ENCODE results near the gene CEPT1.

CEPT1 gene

GRCh38 chr1:111174070-111174469 lies 34.0 kb downstream of the CEPT1 start:
- no peak for ATAC-seq (ENCODE audit: low read depth)

GRCh38 chr1:111175349-111175748 lies 35.3 kb downstream of the CEPT1 start:
- H3K27ac ChIP-seq (ENCODE audit: poor library complexity, severe bottlenecking) = no peak overlapping the region
- no peaks in the 10 kb centered on the region for H3K27me3 ChIP-seq (ENCODE audit: insufficient read depth, poor library complexity, severe bottlenecking)
- DNase-seq (ENCODE audit: low spot score) (no peak), ATAC-seq (ENCODE audit: low read depth) (no peak)
- H3K4me1 ChIP-seq (ENCODE audit: insufficient read depth, poor library complexity, severe bottlenecking) = no peaks in the 10 kb centered on the region
- no peak overlapping the region for H3K4me3 ChIP-seq (ENCODE audit: severe bottlenecking)
- no peaks in the 10 kb centered on the region for H3K9me3 ChIP-seq (ENCODE audit: severe bottlenecking)
- TF ChIP-seq CTCF (IDR thresholded peaks at IDR 0.05; ENCODE audit: poor library complexity, severe bottlenecking) = no peak
- H3K36me3 ChIP-seq (ENCODE audit: low read depth) = peaks cover 70% of the 10 kb centered on the region

More at GRCh38 chr1:111174070-111174469, 34.0 kb downstream of the CEPT1 start:
- H3K4me1 ChIP-seq (ENCODE audit: insufficient read depth, poor library complexity, severe bottlenecking) = no peaks in the 10 kb centered on the region
- H3K9me3 ChIP-seq (ENCODE audit: severe bottlenecking) = no peaks in the 10 kb centered on the region
- TF ChIP-seq CTCF (IDR thresholded peaks at IDR 0.05; ENCODE audit: poor library complexity, severe bottlenecking) = no peak
- no peak overlapping the region for H3K27ac ChIP-seq (ENCODE audit: poor library complexity, severe bottlenecking)
- H3K36me3 ChIP-seq (ENCODE audit: low read depth) = peaks cover 82% of the 10 kb centered on the region
- no peak overlapping the region for H3K4me3 ChIP-seq (ENCODE audit: severe bottlenecking)
- no peak for DNase-seq (ENCODE audit: low spot score)
- H3K27me3 ChIP-seq (ENCODE audit: insufficient read depth, poor library complexity, severe bottlenecking) = no peaks in the 10 kb centered on the region

GRCh38 chr1:111176678-111177077 lies 36.7 kb downstream of the CEPT1 start:
- H3K9me3 ChIP-seq (ENCODE audit: severe bottlenecking) = no peaks in the 10 kb centered on the region
- H3K4me1 ChIP-seq (ENCODE audit: insufficient read depth, poor library complexity, severe bottlenecking) = no peaks in the 10 kb centered on the region
- DNase-seq (ENCODE audit: low spot score) (no peak), ATAC-seq (ENCODE audit: low read depth) (no peak)
- TF ChIP-seq CTCF (IDR thresholded peaks at IDR 0.05; ENCODE audit: poor library complexity, severe bottlenecking) = no peak
- peaks cover 64% of the 10 kb centered on the region for H3K36me3 ChIP-seq (ENCODE audit: low read depth)
- H3K27me3 ChIP-seq (ENCODE audit: insufficient read depth, poor library complexity, severe bottlenecking) = no peaks in the 10 kb centered on the region
- no peak overlapping the region for H3K27ac ChIP-seq (ENCODE audit: poor library complexity, severe bottlenecking)
- H3K4me3 ChIP-seq (ENCODE audit: severe bottlenecking) = no peak overlapping the region

GRCh38 chr1:111179968-111180533 lies 40.0 kb downstream of the CEPT1 start:
- Histone ChIP-seq H3K4me3 (ENCODE audit: severe bottlenecking) (no peak overlapping the region), H3K27ac (ENCODE audit: poor library complexity, severe bottlenecking) (no peak overlapping the region), H3K4me1 (ENCODE audit: insufficient read depth, poor library complexity, severe bottlenecking) (no peaks in the 10 kb centered on the region), H3K36me3 (ENCODE audit: low read depth) (peaks cover 63% of the 10 kb centered on the region), H3K9me3 (ENCODE audit: severe bottlenecking) (no peaks in the 10 kb centered on the region), H3K27me3 (ENCODE audit: insufficient read depth, poor library complexity, severe bottlenecking) (no peaks in the 10 kb centered on the region)
- DNase-seq (ENCODE audit: low spot score) (no peak), ATAC-seq (ENCODE audit: low read depth) (no peak)
- no peak for TF ChIP-seq CTCF (IDR thresholded peaks at IDR 0.05; ENCODE audit: poor library complexity, severe bottlenecking)

GRCh38 chr1:111182052-111182451 lies 42.0 kb downstream of the CEPT1 start:
- Histone ChIP-seq H3K4me1 (ENCODE audit: insufficient read depth, poor library complexity, severe bottlenecking) (no peaks in the 10 kb centered on the region), H3K36me3 (ENCODE audit: low read depth) (peaks cover 62% of the 10 kb centered on the region), H3K27me3 (ENCODE audit: insufficient read depth, poor library complexity, severe bottlenecking) (no peaks in the 10 kb centered on the region), H3K9me3 (ENCODE audit: severe bottlenecking) (no peaks in the 10 kb centered on the region), H3K27ac (ENCODE audit: poor library complexity, severe bottlenecking) (no peak overlapping the region), H3K4me3 (ENCODE audit: severe bottlenecking) (no peak overlapping the region)
- DNase-seq (ENCODE audit: low spot score) = no peak
- TF ChIP-seq CTCF (IDR thresholded peaks at IDR 0.05; ENCODE audit: poor library complexity, severe bottlenecking) = no peak
- ATAC-seq (ENCODE audit: low read depth) = no peak

Measured in RWPE2 (cell line).